Erythroblast (primary cell): Measurements from ENCODE around the gene PRG3.

Source experiments
- GATA1 ChIP-seq: IDR thresholded peaks from 2 replicates; pipeline ENCODE4 v1.6.1; 2011; ENCODE audit warnings: low read depth, mild to moderate bottlenecking, control low read depth, low read length, moderate library complexity
- POLR2A ChIP-seq: IDR thresholded peaks from 2 replicates; pipeline ENCODE4 v1.6.1; 2011; ENCODE audit warnings: mild to moderate bottlenecking, low read length

DNA sequence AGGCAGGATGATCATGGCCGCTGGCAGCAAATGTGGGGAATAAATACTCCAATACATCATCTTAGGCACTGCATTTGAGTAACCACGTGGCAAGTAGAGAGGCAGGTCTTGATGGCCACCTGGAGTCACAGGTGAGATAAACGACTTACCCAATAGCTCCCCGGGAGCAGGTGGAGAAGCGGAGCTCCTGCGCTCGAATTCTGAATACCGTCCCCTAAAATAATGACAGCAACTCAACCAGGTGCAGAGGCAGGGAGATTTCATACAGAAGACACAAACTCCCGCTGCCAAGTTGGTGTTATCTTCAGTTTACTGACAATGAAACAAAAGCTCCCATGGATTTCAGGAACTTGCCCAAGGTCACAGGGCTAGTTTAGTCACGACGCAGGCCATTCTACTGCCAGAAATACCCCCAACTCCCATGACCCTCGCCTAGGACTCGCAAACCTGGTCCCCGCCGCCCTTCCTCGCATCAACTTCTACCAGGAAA lies 45.5 kb upstream of the PRG3 start:
- TF ChIP-seq POLR2A, result no peak
- TF ChIP-seq GATA1, result no peak
